A549 (cell line): ENCODE measurements around the gene STK17A. TPM values are rescaled to one million over a fixed set of nuclear protein-coding genes. Genes with fewer than 3 reads are reported as not detected.

Source experiments
- ATAC-seq, 2 experiments: fragments of 200-7000 bp in 1 of 2; fragments of >200 bp in 1 of 2; cut with Nextera tagmentation in 1 of 2; cut with Tn5 transposase in 1 of 2; 3 replicates each; pipeline versions ENCODE4 v1.8.0 to v1.9.1; 2018 to 2020; ENCODE audit warnings: mild to moderate bottlenecking in 1 of 2, moderate library complexity in 1 of 2
- CTCF ChIA-PET: fragments of 300-600 bp; sonication (Branson Sonifier 250); formaldehyde crosslinking; extraction: SDS; loops from one replicate; lab custom pipeline; 2021; ENCODE audit warnings: antibody characterized with exemption, inconsistent platforms; lab: Yijun Ruan, JAX
- POLR2A ChIA-PET: fragments of 350-600 bp; formaldehyde crosslinking; extraction: SDS; loops from one replicate; lab custom pipeline; 2021; ENCODE audit warnings: antibody characterized with exemption, inconsistent platforms; lab: Yijun Ruan, JAX
- DNase-seq, 2 experiments: peaks; one replicate each; pipeline versions ENCODE4 v3.0.0 to v3.0.0-alpha.2; 2011 to 2016; ENCODE audit warnings: low read depth in 1 of 2, low spot score in 1 of 2
- FAIRE-seq: peaks from 2 replicates; lab custom pipeline; 2011; peaks lifted over from hg19 to GRCh38; lab: Jason Lieb, UNC
- H3K27ac ChIP-seq, 2 experiments: fragments of >200 bp; sonication (Bioruptor Twin); formaldehyde crosslinking; 3 replicates each; pipeline ENCODE4 v1.5.1; 2016 to 2017
- H3K4me1 ChIP-seq: fragments of >200 bp; sonication (Bioruptor Twin); formaldehyde crosslinking; 3 replicates; pipeline ENCODE4 v1.6.1; 2016
- H3K4me2 ChIP-seq: fragments of >200 bp; sonication (Bioruptor Twin); formaldehyde crosslinking; 3 replicates; pipeline ENCODE4 v1.6.1; 2016
- H3K4me3 ChIP-seq: fragments of >200 bp; sonication (Bioruptor Twin); formaldehyde crosslinking; 3 replicates; pipeline ENCODE4 v1.5.1; 2016
- H3K9me3 ChIP-seq: fragments of >200 bp; sonication (Bioruptor Twin); formaldehyde crosslinking; 3 replicates; pipeline ENCODE4 v1.6.1; 2016
- BHLHE40 ChIP-seq: IDR thresholded peaks from 2 replicates; pipeline ENCODE4 v1.6.1; 2012; ENCODE audit warnings: low read depth, low read length, inconsistent platforms
- CEBPB ChIP-seq, 2 experiments: fragments of >200 bp in 1 of 2; sonication (Bioruptor Twin) in 1 of 2; formaldehyde crosslinking in 1 of 2; IDR thresholded peaks; 2 replicates each; pipeline ENCODE4 v1.6.1; 2012 to 2016
- E2F6 ChIP-seq: IDR thresholded peaks from 2 replicates; pipeline ENCODE4 v1.6.1; 2012; ENCODE audit warnings: low read depth, borderline replicate concordance
- EHF ChIP-seq: fragments of 250-450 bp; sonication (Bioruptor Pico); IDR thresholded peaks from 2 replicates; pipeline ENCODE4 v1.5.0; 2020; ENCODE audit warnings: mild to moderate bottlenecking
- EHMT2 ChIP-seq: fragments of 200-600 bp; sonication (generic); IDR thresholded peaks from 2 replicates; pipeline ENCODE4 v1.6.1; 2016; ENCODE audit warnings: antibody characterized with exemption, low read depth, mild to moderate bottlenecking, moderate library complexity
- ELK1 ChIP-seq: fragments of 150-350 bp; IDR thresholded peaks from 2 replicates; pipeline ENCODE4 v1.6.1; 2014; ENCODE audit warnings: low read depth, mild to moderate bottlenecking, low read length
- EP300 ChIP-seq, 2 experiments: fragments of >200 bp; sonication (Bioruptor Twin); formaldehyde crosslinking; IDR thresholded peaks; 2 replicates in 1 of 2; 3 replicates in 1 of 2; pipeline ENCODE4 v1.6.1; 2016 to 2017
- FOSL2 ChIP-seq, 2 experiments: fragments of 450-650 bp in 1 of 2; fragments of >200 bp in 1 of 2; sonication (Bioruptor Twin) in 1 of 2; formaldehyde crosslinking; IDR thresholded peaks; 2 replicates each; pipeline versions ENCODE4 v1.5.0 to v1.6.1; 2016 to 2020; ENCODE audit warnings: mild to moderate bottlenecking in 1 of 2, moderate library complexity in 1 of 2
- HDAC2 ChIP-seq: fragments of 200-600 bp; sonication (generic); IDR thresholded peaks from 2 replicates; pipeline ENCODE4 v1.6.1; 2016
- HMGXB4 ChIP-seq: fragments of 250-450 bp; sonication (Bioruptor Pico); IDR thresholded peaks from 2 replicates; pipeline ENCODE4 v1.5.0; 2021; ENCODE audit warnings: mild to moderate bottlenecking, moderate library complexity, borderline replicate concordance
- HOXB13 ChIP-seq: fragments of 250-450 bp; sonication (Bioruptor Pico); IDR thresholded peaks from 2 replicates; pipeline ENCODE4 v1.5.0; 2020; ENCODE audit warnings: low read depth, mild to moderate bottlenecking, moderate library complexity
- MAFK ChIP-seq: fragments of 450-650 bp; IDR thresholded peaks from 2 replicates; pipeline ENCODE4 v1.6.1; 2014; ENCODE audit not compliant: partially characterized antibody
- PHF8 ChIP-seq: fragments of 200-600 bp; sonication (generic); IDR thresholded peaks from 2 replicates; pipeline ENCODE4 v1.6.1; 2016; ENCODE audit warnings: low read depth, mild to moderate bottlenecking, antibody characterized with exemption, moderate library complexity, borderline replicate concordance
- RCOR1 ChIP-seq: fragments of 150-350 bp; IDR thresholded peaks from 2 replicates; pipeline ENCODE4 v1.6.1; 2014; ENCODE audit warnings: antibody characterized with exemption, low read length, low read depth
- REST ChIP-seq: fragments of 200-600 bp; sonication (generic); IDR thresholded peaks from 2 replicates; pipeline ENCODE4 v1.6.1; 2016; ENCODE audit warnings: antibody characterized with exemption, mild to moderate bottlenecking, moderate library complexity
- TP53 ChIP-seq: fragments of 250-450 bp; sonication (Bioruptor Pico); IDR thresholded peaks from 2 replicates; pipeline ENCODE4 v1.5.0; 2021; ENCODE audit warnings: mild to moderate bottlenecking, moderate library complexity
- ZC3H11A ChIP-seq: fragments of 450-650 bp; IDR thresholded peaks from 2 replicates; pipeline ENCODE4 v1.6.1; 2014; ENCODE audit warnings: antibody characterized with exemption, mild to moderate bottlenecking
- ZFP36 ChIP-seq: fragments of 450-650 bp; IDR thresholded peaks from 2 replicates; pipeline ENCODE4 v1.6.1; 2014; ENCODE audit warnings: borderline replicate concordance; ENCODE audit not compliant: partially characterized antibody
- ZNF302 ChIP-seq: fragments of 250-450 bp; sonication (Bioruptor Pico); IDR thresholded peaks from 2 replicates; pipeline ENCODE4 v1.9.0; 2021; ENCODE audit warnings: inconsistent platforms, mild to moderate bottlenecking, moderate library complexity
- WGBS: methylation state at CpG from one replicate; pipeline ENCODE4 v1.1.6; 2017; ENCODE audit errors: missing lambda C conversion rate; 5-methylcytosine and 5-hydroxymethylcytosine counted together
- polyA plus RNA-seq, 4 experiments: library from polyadenylated mRNA; depleted of rRNA in 3 of 4; stranded (reverse); fragments of >200 nt; fragmentation: RNase III in 1 of 4; extraction: RNeasy Plus Mini Kit Qiagen cat#74134 plus additional on column Dnase treatment in 1 of 4; gene quantifications; 2 replicates in 3 of 4; 3 replicates in 1 of 4; pipeline ENCODE4 v1.2.3, GENCODE V29; 2011 to 2017

The STK17A gene
- polyA plus RNA-seq, 2 of the 4 experiments (the other 2 are of a cell fraction) = 27.3 to 47.5 TPM

- ChIA-PET POLR2A (no interaction called here), CTCF (interaction anchor here (1.1 kb wide), 1 partner anchor 27 kb away, joined by 3 read pairs; no protein-coding TSS in a partner anchor)
- Histone ChIP-seq H3K9me3 (no peaks in the 10 kb centered on the region), H3K27ac (no peak overlapping the region), H3K4me3 (no peak overlapping the region), H3K4me1 (no peaks in the 10 kb centered on the region), H3K4me2 (no peak overlapping the region)
- TF ChIP-seq E2F6 (no peak), ZC3H11A (no peak), HMGXB4 (no peak), RCOR1 (no peak), HOXB13 (no peak), BHLHE40 (no peak), EP300 (IDR thresholded peaks at IDR 0.05) (no peak), ZFP36 (no peak), MAFK (no peak), REST (no peak), EHMT2 (no peak), PHF8 (no peak), ZNF302 (CRISPR knock-in tag) (no peak), HDAC2 (no peak), FOSL2 (IDR thresholded peaks at IDR 0.05) (no peak), FOSL2 (CRISPR knock-in tag; IDR thresholded peaks at IDR 0.05) (no peak), TP53 (no peak), CEBPB (IDR thresholded peaks at IDR 0.05) (no peak), ELK1 (no peak), EHF (no peak)
- 81% methylated on average over 6 of the region's 6 CpGs for WGBS
- FAIRE-seq (no peak), ATAC-seq (no peak), DNase-seq (no peak)
These were observed 46.9 kb upstream of the STK17A start for GRCh38 chr7:43535810-43536585.
